ENCODE data around the gene SPDYE2B. TPM values are rescaled to one million over a fixed set of nuclear protein-coding genes. Genes with fewer than 3 reads are reported as not detected.
"Not testable (repeated sequence)": the region's sequence is repeated elsewhere in the genome, so short reads cannot be mapped to it uniquely, and the experiment has no call there.

The SPDYE2B gene
- total and polyA plus RNA-seq, 2 donors, result not detected

- H3K4me1 ChIP-seq (ENCODE audit: insufficient read depth); H3K36me3 ChIP-seq (ENCODE audit: insufficient read depth); DNase-seq (ENCODE audit: extremely low spot score); H3K27ac ChIP-seq (ENCODE audit: low read depth); H3K4me3 ChIP-seq (ENCODE audit: low read depth, low read length): not testable (repeated sequence)
- 70% methylated on average over 9 of the region's 9 CpGs for WGBS
These were observed 49.0 kb downstream of the SPDYE2B start for GRCh38 chr7:102698962-102699750.

Small RNA genes within 50 kb of the gene (small RNA-seq; reads per million reads assigned to genes)
- not detected for gene AC105052.3
- not detected for gene UPK3BL1

Other genes starting within 250 kb of the SPDYE2B start
- gene ORAI2, start 216.7 kb upstream of the SPDYE2B start, total RNA-seq, result 11.5 TPM
- gene ORAI2, start 216.7 kb upstream of the SPDYE2B start, polyA plus RNA-seq, result 13.1 TPM
- gene ALKBH4, start 185.5 kb upstream of the SPDYE2B start, total RNA-seq, result 9.7 TPM
- gene ALKBH4, start 185.5 kb upstream of the SPDYE2B start, polyA plus RNA-seq, result 11.8 TPM
- gene LRWD1, start 185.3 kb upstream of the SPDYE2B start, total RNA-seq, result 8.6 TPM
- gene LRWD1, start 185.3 kb upstream of the SPDYE2B start, polyA plus RNA-seq, result 17.5 TPM
- 12.5 TPM for gene POLR2J, start 171.4 kb upstream of the SPDYE2B start, total RNA-seq
- 71.3 TPM for gene POLR2J, start 171.4 kb upstream of the SPDYE2B start, polyA plus RNA-seq
- gene RASA4B, start 132.5 kb upstream of the SPDYE2B start, total RNA-seq, result 6.1 TPM
- gene RASA4B, start 132.5 kb upstream of the SPDYE2B start, polyA plus RNA-seq, result 19.9 TPM
- 15.4 TPM for gene UPK3BL2, start 106.6 kb upstream of the SPDYE2B start, total RNA-seq
- gene UPK3BL2, start 106.6 kb upstream of the SPDYE2B start, polyA plus RNA-seq, result 15.5 TPM
- 0.16 TPM for gene SPDYE2, start 99.1 kb upstream of the SPDYE2B start, total RNA-seq
- 0.14 TPM for gene SPDYE2, start 99.1 kb upstream of the SPDYE2B start, polyA plus RNA-seq
- gene POLR2J3, start 77.7 kb upstream of the SPDYE2B start, total RNA-seq, result 46.1 TPM
- 53.4 TPM for gene POLR2J3, start 77.7 kb upstream of the SPDYE2B start, polyA plus RNA-seq
- gene RASA4, start 33.6 kb upstream of the SPDYE2B start, total RNA-seq, result 30.9 TPM
- gene RASA4, start 33.6 kb upstream of the SPDYE2B start, polyA plus RNA-seq, result 74.3 TPM
- 135 TPM for gene UPK3BL1, start 7.5 kb upstream of the SPDYE2B start, total RNA-seq
- gene UPK3BL1, start 7.5 kb upstream of the SPDYE2B start, polyA plus RNA-seq, result 49.0 TPM
- gene POLR2J2, start 21.3 kb downstream of the SPDYE2B start, total RNA-seq, result 7.8 TPM
- gene POLR2J2, start 21.3 kb downstream of the SPDYE2B start, polyA plus RNA-seq, result 0.48 TPM
- gene FAM185A, start 98.7 kb downstream of the SPDYE2B start, total RNA-seq, result 17.8 TPM
- gene FAM185A, start 98.7 kb downstream of the SPDYE2B start, polyA plus RNA-seq, result 7.5 TPM